UCSD-AML1 (cell line): Measurements from ENCODE around the gene TMEM59.
"Not testable (repeated sequence)": the region's sequence is repeated elsewhere in the genome, so short reads cannot be mapped to it uniquely, and the experiment has no call there.

ENCODE experiments used
- DNase-seq: peaks from one replicate; lab custom pipeline; 2025; ENCODE audit not compliant: unreplicated experiment; lab: John Stamatoyannopoulos, UW

Gene TMEM59

DNA sequence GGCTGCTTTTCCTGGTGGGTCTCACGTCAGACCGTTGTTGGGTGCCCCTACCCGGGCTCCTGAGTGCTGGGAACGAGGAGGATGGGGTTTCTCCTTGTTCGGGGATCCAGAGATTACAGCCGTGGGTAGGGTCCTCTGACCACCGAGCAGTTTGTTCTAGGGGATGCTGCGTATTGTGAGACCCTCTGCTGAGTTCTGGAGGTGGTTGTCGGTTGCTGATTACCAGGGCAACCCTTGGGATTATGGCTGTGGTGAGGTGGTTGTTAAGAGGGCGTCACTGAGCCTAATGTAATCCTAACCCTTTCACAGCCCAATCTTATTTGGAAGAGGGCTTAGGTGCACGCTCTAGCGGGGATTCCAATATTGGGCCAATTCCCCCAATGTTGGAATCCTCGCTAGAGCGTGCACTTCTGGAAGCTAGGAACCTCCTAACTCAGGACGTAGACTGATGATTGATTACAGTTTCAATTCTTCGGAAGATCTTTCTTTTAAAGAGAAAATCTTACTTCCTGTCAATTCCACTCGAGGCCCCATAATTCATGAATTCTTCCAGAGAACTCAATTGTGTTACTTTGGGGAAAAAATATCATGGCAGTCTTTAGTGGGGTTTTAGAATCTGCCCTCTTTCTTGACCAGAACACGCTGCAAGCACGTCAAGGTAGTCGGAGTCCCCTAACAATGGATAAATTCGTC lies 887 bp upstream of the TMEM59 start:
- DNase-seq: no peak

GRCh38 chr1:54052431-54052933 lies 522 bp downstream of the TMEM59 start:
- peak; percentile 49 for DNase-seq

DNA sequence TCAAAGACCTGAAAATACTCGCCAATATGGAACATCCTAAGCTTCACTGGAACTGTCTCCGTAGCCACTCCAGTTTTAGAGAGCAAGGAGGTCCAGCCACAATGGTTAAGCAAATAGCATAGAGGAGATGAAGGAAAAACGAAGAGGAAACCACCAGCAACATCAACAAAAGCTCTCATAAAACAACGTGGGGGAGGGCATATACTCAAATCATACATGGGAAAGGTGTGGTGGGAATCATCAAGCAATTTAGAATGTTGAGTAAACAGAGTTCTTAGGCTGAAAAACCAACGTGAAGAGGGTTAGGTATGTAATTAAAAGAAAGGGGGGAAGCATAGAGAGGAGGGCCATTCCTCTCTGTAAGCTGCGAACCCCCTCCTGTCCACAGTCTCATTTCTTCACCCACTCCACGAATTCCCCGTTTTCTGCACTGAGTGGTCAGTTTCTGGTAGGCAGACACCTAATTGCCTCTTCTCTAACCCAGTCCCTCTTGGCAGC lies 1.0 kb downstream of the TMEM59 start:
- DNase-seq: no peak

GRCh38 chr1:54050435-54050834 lies 2.6 kb downstream of the TMEM59 start:
- DNase-seq: not testable (repeated sequence)

- no peak for DNase-seq
Observed at GRCh38 chr1:54047384-54048305, 5.4 kb downstream of the TMEM59 start.

DNA sequence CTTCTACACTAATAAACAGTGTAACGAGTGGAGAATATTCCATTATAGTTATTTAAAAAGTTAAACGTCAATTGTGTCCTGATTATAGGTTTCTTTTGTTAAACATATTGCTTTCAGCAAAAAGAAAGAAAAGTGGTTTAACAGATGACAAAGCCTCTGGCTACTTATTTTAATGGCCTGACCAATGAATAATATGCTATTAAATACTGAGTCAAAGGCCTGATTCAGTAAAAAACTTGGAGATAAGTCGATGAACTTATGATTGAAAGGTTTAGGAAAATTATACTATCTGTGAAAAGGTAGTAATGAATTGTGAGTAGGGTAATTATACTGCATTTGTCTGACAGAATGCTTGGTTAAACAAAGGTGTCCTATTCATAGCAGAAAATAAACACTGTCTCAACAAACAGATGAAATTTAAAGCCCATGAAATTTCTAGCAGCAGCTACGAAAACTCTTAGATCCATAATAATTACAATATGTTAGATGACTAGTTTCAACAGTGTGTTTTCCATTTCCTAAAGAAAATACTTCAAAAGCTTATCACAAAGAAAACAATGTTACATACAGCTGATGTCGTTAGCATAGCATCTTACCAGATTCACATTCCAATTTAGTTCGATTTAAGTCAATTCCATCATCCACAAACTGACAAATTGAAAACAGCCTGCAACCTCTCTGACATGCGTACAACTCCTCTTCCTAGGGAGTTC lies 6.2 kb downstream of the TMEM59 start:
- no peak for DNase-seq

- no peak for DNase-seq
Observed at GRCh38 chr1:54045496-54045895, 7.5 kb downstream of the TMEM59 start.

GRCh38 chr1:54041806-54042205 lies 11.2 kb downstream of the TMEM59 start:
- no peak for DNase-seq

DNA sequence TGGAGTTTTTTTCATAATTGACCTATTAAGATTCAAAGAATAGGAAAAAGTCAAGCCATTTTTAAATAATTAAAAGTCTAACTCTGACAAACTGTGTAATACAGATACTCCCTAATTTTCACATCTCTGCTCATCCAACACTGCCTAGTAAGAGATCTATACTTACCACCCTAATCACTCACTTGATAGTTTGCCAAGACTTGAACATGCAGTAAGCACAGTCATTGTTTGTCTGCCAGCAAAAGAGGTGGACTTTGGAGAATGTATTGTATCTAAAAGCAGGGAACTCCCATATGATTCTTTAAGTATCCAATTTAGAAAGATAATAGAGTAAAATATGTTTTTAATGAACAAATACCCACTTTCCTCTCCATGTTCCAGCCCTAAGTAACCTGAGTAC lies 15.5 kb downstream of the TMEM59 start:
- DNase-seq: no peak

DNA sequence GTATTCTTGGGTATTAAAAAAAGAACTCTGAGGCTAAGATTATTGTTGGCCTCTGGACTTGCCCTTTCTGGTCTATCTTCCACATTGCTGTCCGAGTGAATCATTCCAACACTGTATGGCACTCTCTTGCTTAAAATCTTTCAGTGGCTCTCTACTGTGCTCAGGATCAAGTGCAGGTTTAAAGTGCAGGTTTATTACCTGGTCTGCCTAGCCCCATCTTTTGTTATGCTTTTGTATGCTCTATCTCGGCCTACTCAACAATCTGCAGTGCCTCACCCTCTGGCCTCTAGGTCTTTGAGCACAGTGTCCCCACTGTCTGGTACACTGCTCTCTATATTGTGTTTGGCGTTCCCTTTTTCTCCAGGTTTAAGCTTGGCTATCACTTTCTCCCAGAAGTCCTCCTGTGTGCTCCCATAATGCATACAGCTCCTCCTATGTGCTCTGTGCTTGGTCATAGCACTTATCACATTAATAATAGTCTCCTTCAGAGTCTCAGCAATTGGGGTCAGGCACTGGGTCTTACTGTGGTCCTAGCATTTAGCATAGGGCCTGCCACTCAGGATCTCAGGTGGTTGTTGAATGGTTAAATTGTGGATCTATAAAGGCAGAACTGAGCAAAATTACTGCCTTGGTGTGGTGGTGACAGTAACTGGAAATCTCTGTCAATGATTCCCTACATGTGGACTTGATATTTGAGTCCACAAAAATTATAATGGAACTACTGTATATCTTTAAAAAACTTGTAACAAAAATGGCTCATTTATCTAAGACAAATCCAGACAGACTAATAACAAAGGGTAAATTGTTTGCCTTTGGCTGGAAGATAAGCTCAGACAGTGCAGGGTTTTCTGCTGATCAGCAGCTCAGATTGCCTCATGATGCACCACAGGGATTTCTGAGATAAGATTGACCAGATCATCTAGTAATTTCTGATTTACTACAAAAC lies 24.4 kb downstream of the TMEM59 start:
- no peak for DNase-seq

GRCh38 chr1:54027848-54028247 lies 25.2 kb downstream of the TMEM59 start:
- no peak for DNase-seq

- not testable (repeated sequence) for DNase-seq
Observed at GRCh38 chr1:54024811-54025210, 28.2 kb downstream of the TMEM59 start.

DNA sequence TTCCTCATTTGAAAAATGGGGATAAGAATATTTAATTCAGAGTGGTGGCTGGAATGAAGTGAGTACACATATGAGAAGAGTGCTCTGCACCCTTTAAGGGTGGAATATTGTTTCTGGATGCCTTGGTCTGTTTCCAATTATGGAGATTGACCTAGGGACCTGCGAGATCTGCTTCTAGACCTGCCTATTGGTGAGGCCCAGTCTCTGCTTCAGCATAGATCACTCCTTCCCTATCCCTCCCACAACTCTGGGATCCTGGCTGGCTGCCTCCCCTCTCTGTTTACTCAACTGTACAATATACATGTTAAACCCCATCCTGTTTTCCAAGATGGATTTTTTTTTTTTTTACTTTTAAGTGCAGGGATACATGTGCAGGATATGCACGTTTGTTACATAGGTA lies 28.6 kb downstream of the TMEM59 start:
- DNase-seq: no peak

DNA sequence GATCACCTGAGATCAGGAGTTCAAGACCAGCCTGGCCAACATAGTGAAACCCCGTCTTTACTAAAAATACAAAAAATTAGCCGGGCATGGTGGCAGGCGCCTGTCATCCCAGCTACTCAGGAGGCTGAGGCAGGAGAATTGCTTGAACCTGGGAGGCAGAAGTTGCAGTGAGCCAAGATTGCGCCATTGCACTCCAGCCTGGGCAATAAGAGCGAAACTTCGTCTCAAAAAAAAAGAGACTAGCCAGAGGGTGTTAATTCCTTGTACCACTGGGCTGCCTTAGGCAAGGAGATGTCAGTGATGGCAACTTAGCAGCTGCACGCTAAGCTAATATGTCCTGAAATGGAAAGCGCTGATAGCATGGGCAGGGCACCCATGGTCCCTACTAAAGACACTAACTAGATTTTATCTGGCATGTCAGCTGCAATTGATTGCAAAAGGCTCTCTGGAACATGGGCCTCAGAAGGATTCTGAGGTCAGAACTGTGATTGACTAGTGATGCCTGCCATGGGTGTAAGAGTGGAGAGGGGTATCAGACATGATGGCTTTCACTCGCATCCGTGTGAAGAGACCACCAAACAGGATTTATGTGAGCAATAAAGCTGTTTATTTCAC lies 33.3 kb downstream of the TMEM59 start:
- DNase-seq: not testable (repeated sequence)

DNA sequence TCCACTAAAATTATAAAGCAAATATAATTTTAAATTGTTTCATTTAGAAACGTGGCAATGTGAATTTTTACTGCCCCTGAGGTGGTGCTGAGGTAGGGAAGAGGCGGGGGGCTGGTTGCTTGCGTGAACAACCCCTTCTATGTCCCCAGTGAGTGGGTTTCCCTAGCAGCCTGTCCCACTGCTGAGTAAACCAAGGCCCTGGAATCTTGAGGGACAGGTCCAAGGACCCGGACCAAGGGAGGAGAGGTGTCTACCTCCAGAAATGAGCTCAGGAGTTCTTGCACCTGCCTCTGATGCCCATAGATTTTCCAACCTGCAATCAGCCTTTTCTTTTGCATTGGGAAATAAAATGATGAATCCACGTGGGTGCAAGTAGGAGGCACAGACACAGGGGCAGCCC lies 34.4 kb downstream of the TMEM59 start:
- DNase-seq: no peak

- DNase-seq: no peak
Observed at GRCh38 chr1:54017979-54018378, 35.0 kb downstream of the TMEM59 start, which contains the start of gene LDLRAD1. LDLRAD1 (minus strand) TSS chr1:54018186; CDS start chr1:54018112, 74 bp downstream.

GRCh38 chr1:54016343-54017282 lies 36.4 kb downstream of the TMEM59 start:
- no peak for DNase-seq

DNA sequence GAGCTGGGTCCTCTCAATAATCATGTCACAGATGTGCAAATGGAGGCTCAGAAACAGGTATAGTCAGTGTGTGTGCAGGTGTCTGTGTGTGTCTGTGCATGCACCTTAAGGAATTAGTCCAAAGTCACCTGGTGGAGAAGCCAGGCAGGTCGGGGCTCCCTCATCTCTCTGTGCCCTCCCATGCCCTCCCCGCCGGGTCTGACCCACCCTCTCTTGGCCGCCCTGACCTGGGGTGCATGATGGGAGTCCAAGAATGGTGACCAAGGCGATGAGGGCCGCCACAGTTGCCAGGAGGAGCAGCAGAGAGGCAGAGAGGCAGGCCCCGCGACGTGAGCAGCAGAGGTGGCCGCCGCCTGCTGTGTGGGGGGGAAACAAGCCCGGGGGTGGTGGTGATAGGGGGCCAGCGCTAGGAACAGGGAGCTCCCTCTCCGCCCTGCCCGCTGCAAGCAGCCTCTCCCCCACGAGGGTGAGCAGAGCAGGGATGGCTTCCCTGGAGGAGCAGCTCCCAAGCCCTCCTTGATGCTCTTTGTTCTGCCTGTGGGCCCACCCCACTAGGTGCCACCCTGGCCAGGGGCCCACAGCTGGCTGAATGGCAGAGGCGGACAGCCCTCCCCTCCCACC lies 38.9 kb downstream of the TMEM59 start:
- DNase-seq: no peak
